HG02884 (cell line): ENCODE measurements around the gene PTPN12.
A peak's percentile ranks its signal among the peaks of the same experiment; 100 is the strongest.
"Not testable (repeated sequence)": the region's sequence is repeated elsewhere in the genome, so short reads cannot be mapped to it uniquely, and the experiment has no call there.

Experiments used
- ATAC-seq: cut with Tn5 transposase; IDR thresholded peaks from one replicate; pipeline ENCODE4 v1.9.1; 2021; ENCODE audit warnings: mild to moderate bottlenecking, moderate library complexity; ENCODE audit not compliant: unreplicated experiment

Gene PTPN12

DNA sequence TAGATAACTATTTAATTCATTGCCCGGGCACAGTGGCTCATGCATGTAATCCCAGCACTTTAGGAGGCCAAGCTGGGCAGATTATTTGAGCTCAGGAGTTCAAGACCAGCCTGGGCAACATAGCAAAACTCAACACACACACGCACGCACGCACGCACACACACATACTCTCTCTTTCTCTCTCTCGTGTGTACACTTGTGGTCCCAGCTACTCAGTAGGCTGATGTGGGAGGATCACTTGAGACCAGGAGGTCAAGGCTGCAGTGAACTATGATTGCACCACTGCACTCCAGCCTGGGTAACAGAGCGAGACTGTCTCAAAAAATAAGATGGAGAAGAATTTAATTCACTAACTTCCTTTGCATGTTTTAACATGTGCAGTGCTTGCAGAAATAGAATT is 38.1 kb downstream of the PTPN12 start:
- no peak for ATAC-seq

DNA sequence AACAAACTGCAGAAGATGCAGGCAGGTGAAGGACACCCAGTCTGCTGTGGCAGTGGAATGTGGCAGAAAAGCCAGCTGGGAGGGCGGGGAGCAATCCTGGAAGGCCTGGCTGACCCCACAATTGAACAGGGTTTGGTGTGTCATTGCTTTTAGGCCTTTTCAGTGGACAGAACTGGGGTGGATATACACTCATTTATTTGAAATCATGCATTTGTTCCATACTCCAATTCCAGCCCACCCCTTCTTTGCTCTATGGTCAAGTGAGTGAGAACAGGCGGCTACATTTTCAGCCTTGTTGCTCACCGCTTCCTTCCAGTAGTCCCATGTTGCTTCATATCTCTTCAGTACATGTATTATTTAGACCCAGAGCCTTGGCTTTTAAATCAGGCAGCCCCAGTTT is 39.8 kb downstream of the PTPN12 start:
- ATAC-seq = no peak

DNA sequence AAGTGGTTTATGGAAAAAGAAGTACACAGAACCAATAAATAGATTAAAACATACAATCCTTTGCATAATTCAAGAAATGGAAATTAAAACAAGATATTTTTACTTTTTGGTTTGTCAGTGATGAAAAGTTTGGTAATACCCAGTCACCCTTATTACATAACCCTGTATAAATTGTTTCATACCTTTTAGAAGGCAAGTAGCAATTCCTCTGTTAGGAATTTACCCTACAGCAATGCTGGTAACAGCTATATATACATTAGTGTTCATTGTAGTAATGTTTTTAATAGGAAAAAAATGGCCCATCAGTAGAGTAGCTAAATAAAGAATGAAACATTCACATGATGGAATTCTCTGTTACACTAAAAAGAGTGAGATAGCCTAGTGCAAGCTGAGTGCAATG is 42.7 kb downstream of the PTPN12 start:
- ATAC-seq = no peak

DNA sequence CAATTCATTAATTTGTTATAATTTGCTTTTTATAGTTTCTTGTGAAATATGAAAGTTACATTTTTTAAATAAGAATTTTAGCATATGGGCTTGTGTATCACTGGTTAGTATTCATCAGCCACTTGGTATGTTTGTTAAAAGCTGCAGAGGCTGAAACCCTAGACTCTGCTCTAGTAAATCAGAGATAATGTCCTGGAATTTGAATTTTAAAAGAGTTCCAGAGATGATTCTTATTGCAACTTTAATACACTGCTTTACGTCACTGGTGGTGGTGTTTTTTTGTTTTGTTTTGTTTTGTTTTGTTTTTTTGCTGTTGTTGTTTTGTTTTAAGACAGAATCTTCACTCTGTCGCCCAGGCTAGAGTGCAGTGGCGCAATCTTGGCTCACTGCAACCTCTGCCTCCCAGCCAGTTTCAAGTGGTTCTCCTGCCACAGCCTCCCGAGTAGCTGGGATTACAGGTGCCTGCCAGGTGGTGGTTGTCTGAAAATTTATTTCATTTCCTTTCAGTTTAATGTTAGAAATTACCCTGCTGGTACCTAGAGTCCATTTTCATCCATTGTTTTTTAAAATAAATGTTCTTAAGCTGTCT is 43.8 kb downstream of the PTPN12 start:
- no peak for ATAC-seq

DNA sequence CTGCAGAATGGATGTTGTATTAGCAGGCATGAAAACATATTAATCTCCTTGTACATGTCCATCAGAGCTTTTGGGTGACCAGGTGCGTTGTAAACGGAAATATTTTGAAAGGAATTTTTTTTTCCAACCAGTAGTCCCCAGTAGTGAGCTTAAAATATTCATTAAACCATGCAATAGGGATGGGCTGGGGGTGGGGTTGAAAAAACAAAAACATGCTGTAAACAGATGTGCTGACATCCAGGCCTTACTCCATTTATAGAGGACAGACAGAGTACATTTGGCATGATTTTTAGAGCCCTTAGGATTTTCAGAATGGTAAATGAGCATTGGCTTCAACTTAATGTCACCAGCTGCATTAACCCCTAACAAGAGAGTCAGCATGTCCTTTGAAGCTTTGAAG is 50.2 kb downstream of the PTPN12 start:
- ATAC-seq = no peak

DNA sequence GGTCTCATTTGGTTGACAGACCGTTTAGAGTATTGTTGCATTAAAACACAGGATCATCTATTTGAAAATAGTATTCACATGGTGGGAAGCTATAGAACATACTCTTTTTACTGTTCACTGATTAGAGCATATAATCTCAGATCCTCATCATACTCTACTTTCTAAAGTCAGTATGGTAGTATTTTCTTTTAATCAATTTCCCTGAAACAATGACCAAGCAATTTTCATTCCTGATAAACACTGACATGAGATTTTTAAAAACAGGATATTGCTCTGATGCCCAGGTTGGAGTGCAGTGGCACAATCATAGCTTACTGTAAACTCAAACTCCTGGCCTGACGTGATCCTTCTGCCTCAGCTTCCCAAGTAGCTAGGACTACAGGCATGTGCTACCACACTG is 63.9 kb downstream of the PTPN12 start:
- no peak for ATAC-seq

DNA sequence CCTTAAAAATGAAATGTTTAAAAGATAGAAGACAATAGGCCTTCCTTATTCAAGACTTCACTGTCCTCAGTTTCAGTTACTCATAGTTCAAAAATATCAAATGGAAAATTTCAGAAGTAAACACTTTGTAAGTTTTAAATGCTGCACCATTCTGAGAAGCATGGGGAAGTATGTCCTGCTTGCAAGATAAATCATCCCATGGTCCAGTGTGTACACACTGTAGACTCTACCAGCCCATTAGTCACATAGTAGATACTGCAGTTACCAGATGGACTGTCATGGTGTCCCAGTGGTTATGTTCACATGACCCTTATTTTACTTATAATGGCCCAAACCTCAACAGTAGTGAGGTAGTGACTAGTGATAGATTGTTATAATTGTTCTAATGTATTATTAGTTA is 69.5 kb downstream of the PTPN12 start:
- ATAC-seq = no peak

DNA sequence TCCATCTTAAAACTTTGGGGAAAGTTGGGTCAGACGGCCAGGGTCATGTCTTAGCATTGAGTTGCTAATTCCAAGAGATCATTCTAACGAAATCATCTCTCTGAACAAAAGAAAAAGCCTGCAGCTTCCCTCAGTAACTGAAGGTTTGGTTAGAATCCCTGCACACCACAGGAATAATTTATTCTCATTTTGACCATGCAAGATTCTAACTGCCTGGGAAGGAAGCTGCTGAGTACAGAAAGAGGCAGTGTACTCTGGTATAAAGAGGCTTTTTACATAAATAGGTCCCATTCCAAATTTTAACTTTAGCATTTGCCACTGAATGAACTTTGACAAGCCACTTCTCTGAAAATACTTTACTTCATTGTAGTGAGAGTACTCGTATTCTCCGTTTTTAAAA is 82.2 kb downstream of the PTPN12 start:
- no peak for ATAC-seq

DNA sequence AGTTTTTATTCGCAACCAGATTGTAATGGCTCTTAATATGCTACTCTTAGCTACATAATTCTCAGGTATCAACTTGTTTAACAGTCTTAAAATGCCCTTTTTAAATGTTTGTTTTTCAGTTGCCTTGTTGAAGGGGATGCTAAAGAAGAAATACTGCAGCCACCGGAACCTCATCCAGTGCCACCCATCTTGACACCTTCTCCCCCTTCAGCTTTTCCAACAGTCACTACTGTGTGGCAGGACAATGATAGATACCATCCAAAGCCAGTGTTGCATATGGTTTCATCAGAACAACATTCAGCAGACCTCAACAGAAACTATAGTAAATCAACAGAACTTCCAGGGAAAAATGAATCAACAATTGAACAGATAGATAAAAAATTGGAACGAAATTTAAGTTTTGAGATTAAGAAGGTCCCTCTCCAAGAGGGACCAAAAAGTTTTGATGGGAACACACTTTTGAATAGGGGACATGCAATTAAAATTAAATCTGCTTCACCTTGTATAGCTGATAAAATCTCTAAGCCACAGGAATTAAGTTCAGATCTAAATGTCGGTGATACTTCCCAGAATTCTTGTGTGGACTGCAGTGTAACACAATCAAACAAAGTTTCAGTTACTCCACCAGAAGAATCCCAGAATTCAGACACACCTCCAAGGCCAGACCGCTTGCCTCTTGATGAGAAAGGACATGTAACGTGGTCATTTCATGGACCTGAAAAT is 89.7 kb downstream of the PTPN12 start:
- ATAC-seq = no peak

DNA sequence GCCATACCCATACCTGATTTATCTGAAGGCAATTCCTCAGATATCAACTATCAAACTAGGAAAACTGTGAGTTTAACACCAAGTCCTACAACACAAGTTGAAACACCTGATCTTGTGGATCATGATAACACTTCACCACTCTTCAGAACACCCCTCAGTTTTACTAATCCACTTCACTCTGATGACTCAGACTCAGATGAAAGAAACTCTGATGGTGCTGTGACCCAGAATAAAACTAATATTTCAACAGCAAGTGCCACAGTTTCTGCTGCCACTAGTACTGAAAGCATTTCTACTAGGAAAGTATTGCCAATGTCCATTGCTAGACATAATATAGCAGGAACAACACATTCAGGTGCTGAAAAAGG is 90.2 kb downstream of the PTPN12 start:
- ATAC-seq = no peak

DNA sequence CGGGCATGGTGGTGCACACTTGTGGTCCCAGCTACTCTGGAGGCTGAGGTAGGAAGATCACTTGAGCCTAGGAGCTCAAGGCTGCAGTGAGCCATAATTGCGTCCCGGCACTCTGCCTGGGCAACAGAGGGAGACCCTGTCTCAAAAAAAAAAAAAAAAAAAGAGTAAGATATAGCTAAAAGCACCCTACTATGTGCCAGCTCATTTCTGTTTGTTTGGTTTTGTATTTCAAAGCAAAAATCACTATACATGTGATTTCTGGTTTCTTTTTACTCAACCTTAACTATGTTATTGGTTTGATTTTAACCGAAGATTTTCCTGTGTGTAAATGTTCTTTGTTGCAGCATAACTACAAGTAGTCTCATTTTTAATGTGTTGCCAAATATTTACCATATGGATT is 92.7 kb downstream of the PTPN12 start:
- ATAC-seq = no peak

DNA sequence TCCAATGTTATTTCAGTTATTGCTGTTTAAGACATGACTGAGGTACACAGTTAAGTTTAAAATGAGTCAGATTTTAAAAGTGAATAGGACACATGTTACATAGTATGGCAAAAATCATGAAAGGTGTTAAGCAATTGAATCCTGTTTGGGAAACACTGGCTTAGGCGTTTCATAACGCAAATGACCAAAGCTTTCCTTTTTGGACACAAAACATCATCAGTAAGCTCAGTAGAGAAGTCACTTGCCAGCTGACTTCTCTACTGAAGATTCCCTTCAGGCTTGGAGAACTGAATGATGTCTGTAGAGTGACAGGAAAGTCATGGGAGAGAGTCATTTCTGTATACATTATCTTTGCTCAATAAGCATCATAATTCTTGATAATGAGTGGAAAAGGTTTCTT is 94.7 kb downstream of the PTPN12 start:
- no peak for ATAC-seq

DNA sequence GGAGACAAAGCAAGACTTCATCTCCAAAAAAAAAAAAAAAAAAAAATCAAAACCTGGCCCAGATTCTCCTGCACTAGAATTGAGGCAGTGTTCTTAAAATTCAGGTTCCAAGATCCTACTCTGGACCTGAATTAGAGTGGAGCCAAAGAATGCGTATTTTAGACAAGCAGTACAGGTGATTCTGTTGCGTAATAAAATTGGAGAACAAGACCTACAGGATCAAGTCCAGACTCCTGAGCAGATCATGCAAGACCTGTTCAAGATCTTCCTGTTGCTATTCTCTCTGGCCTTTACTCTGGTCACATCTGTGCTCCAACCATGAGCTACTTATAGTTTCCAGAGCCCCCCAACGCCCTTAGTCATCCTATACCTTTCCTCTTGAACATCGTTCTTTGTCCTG is 107.7 kb downstream of the PTPN12 start:
- ATAC-seq = no peak

DNA sequence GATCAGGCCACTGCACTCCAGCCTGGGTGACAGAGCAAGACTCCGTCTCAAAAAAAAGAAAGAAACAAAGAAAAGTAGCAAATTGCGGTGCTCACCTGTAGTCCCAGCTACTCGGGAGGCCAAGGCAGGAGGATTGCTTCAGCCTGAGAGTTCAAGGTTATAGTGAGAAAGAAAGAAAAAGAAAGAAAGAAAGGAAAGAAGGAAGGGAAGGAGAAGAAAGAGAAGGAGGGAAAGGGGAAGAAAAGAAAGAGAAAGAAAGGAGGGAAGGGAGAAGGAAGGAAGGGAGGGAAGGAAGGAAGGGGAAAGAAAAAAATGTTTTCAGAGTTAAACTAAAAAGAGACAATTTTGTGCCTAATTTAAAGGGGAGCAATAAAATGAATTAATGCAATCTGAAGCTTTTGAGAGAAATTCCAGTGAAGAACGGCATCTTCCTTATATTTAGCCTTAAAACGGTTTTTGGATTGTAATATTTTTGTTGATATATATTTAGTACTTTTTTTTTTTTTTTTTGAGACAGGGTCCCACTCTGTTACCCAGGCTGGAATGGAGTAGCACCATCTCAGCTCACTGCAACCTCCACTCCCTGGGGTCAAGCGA is 111.7 kb downstream of the PTPN12 start:
- no peak for ATAC-seq

DNA sequence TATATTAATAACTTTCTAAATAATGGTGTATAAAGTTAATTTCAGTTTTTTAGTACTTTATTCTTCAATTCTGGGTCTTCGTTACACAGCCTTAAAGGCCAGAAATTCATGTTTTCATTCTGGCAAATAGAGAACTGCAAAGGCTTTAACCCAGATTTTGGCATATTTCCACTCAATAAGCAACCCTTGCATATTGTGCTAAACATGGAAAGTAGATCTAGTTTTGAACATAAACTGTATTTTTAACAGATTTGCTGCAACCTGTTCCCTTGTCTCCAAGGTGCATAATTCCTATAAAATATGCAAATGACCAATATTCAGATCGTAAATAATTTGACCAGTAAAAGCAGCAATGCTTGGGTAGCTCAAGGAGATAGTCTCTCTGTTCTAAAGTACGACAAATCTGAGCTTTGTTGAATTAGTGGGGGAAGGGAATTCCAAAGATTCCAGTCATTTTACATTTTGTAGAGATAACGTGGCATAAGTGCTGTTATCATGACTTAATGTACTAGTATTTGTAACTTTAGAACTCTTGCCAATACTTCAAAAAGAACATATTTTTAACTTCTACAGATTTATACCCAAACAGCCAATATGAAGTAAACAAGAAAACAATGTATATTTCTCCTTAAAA is 112.7 kb downstream of the PTPN12 start:
- ATAC-seq = no peak

DNA sequence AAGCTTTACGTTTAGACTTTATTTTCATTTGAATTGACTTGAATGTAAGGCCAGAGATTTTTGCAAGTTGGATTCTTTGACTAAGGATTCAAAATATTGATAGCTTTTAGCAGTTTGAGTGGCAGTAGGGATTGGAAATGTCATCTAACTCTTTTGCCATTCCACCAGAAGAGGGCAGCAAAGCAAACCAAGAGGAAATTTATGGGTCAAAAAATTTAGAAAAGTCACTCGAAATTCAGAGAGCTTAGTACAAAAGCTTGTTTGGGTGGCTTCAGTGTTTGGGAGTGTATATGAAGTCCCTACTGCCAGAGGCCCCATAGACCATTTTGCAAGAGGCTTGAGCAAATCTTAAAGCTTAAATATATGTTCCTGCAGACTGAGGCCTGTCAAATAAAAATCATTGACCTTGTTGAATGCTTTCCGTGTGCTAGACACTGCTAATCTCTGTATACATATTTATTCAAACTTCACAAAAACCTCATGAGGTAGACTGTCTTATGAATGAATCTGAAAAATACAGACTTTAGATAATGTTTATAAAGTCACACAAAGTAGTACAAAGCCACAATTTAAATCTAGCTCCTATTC is 114.6 kb downstream of the PTPN12 start:
- ATAC-seq = no peak

DNA sequence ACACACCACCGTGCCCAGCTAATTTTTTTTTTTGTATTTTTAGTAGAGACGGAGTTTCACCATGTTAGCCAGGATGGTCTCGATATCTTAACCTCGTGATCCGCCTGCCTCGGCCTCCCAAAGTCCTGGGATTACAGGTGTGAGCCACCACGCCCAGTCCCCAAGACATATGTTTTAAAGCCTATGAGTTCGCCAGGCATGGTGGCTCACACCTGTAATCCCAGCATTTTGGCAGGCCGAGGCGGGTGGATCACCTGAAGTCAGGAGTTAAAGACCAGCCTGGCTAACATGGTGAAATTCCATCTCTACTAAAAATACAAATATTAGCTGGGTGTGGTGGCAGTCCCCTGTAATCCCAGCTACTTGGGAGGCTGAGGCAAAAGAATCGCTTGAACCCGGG is 115.7 kb downstream of the PTPN12 start:
- not testable (repeated sequence) for ATAC-seq

DNA sequence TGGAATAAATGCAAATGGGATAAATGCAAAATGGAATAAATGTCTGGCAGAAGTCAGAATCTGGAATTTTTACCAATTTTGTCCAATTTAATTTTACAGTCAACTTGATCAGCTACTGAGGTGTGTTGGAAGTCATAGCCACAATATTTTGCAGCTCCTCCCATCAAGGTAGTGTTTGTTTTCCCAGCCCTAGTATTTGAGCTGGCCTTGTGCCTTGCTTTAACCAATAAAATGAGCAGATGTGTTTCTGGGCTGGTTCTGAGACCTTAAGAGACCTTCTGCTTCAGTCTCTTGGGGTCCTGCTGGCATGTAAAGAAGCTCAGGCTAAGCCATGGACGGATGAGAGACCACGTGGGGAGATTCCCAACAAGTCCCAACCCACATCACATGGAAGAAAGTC is 116.5 kb downstream of the PTPN12 start:
- no peak for ATAC-seq

DNA sequence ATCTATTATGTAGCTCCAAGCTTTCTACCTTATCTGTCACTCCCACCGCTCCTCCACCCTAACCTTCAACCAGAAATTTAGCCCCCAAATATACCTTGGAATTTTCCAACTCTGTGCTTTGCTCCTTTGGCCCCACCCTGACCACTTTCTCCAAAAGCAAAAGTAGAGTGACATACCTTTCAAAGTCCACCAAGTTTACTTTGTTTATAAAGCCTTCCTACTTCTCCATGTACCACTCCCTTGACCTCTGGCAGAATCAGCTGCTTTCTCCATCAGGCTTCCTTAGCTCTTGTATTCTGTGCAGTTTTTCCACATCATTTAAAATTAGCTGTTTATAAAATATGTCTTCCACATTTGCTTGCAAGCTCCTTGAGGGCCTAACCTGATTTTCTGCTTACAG is 118.3 kb downstream of the PTPN12 start:
- ATAC-seq = no peak

DNA sequence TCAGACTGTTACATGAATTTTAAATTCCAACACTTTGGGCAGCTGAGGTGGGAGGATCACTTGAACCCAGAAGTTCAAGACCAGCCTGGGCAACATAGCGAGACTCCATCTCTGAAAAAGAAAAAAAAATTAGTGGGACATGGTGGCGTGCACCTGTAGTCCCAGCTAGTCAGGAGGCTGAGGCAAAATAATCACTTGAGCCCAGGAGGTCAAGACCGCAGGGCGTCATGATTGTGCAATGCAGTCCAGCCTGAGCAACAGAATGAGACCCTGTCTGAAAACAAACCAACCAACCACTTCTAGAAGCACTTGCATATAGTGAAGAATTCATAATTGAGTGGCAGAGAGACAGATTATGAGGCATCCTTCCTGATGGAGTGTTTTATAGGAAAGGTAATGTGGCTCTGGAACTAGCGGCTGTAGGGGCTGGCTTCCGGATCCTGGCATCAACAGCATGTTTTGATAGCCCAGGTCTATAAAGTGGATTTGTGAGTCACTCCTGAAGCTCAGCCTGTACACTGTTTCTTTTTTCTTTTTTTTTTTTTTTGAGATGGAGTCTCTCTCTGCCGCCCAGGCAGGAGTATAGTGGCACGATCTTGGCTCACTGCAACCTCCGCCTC is 118.9 kb downstream of the PTPN12 start:
- ATAC-seq = no peak

DNA sequence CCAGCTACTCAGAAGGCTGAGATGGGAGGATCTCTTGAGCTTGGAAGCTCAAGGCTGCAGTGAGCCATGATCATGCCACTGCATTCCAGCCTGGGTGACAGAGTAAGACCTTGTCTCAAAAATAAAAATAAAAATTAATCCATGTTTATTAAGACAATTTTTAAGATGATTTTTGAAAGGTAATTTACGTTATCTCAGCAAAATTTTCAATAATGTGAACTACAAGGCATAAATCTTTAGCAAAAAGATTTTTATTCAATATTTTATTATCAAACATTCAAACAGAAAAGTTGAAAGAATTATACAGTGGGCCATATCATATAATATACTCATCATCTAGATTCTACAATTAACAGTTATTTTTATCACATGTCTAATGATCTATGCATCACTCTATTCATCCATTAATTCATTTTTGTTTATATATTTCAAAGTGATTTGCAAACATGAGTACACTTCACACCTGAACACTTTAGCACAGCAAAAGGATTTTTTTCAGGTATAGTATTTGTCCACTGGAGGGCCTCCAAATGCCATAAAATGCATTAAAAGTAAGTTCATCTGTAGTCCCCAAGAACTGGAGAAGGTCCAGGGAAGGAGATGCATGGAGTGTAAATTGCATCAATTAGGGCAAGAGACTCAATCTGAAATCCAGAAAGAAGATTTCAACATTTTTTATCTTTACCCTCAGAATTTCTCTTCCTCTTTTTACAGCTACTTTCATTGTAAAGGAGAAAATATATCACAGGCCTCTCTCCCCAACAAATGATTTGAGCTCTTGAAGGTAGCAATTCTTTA is 120.5 kb downstream of the PTPN12 start:
- ATAC-seq = peak; percentile 54
